Kidney epithelial cell (primary cell): Measurements from ENCODE around the gene EXTL2. TPM values are rescaled to one million over a fixed set of nuclear protein-coding genes. Genes with fewer than 3 reads are reported as not detected.
"Not testable (repeated sequence)": the region's sequence is repeated elsewhere in the genome, so short reads cannot be mapped to it uniquely, and the experiment has no call there.

Experiments used
- DNase-seq: peaks from one replicate; pipeline ENCODE4 v3.0.0-alpha.2; 2010; ENCODE audit warnings: low read depth
- H3K27me3 ChIP-seq: 2 replicates; pipeline ENCODE4 v1.6.0; 2011; ENCODE audit warnings: low read length; ENCODE audit not compliant: control insufficient read depth, insufficient read depth
- H3K36me3 ChIP-seq: 2 replicates; pipeline ENCODE4 v1.5.1; 2011; ENCODE audit warnings: low read length; ENCODE audit not compliant: control insufficient read depth, insufficient read depth
- H3K4me3 ChIP-seq: 2 replicates; pipeline ENCODE4 v1.5.1; 2011; ENCODE audit warnings: low read depth, mild to moderate bottlenecking, control low read depth, low read length
- CTCF ChIP-seq: IDR thresholded peaks from 2 replicates; pipeline ENCODE4 v1.5.1; 2011; ENCODE audit warnings: mild to moderate bottlenecking, moderate library complexity, low read length, control low read depth, inconsistent platforms; ENCODE audit not compliant: insufficient read depth, poor library complexity, severe bottlenecking
- total RNA-seq: library from RNA; depleted of rRNA; stranded (reverse); fragments of >200 nt; gene quantifications from 2 replicates; pipeline ENCODE4 v1.2.3, GENCODE V29; 2015

EXTL2 gene
- total RNA-seq, 1 donor from 2014 or later, result 10.2 TPM

- no peak for TF ChIP-seq CTCF
- no peak for DNase-seq
- no peaks in the 10 kb centered on the region for H3K36me3 ChIP-seq
- no peak overlapping the region for H3K4me3 ChIP-seq
- H3K27me3 ChIP-seq, result no peaks in the 10 kb centered on the region
Observed at GRCh38 chr1:100936194-100936967, 41.7 kb upstream of the EXTL2 start.

GRCh38 chr1:100933555-100933954, 38.9 kb upstream of the EXTL2 start:
- DNase-seq, H3K4me3 ChIP-seq, H3K27me3 ChIP-seq, H3K36me3 ChIP-seq: not testable (repeated sequence)

- H3K27me3 ChIP-seq, result no peaks in the 10 kb centered on the region
- no peaks in the 10 kb centered on the region for H3K36me3 ChIP-seq
- TF ChIP-seq CTCF, result no peak
- no peak for DNase-seq
- H3K4me3 ChIP-seq, result no peak overlapping the region
Observed at GRCh38 chr1:100931716-100932115, 37.1 kb upstream of the EXTL2 start.

GRCh38 chr1:100930494-100930893, 35.9 kb upstream of the EXTL2 start:
- H3K27me3 ChIP-seq, result no peaks in the 10 kb centered on the region
- no peak overlapping the region for H3K4me3 ChIP-seq
- TF ChIP-seq CTCF, result no peak
- no peak for DNase-seq
- no peaks in the 10 kb centered on the region for H3K36me3 ChIP-seq

- DNase-seq, result no peak
- H3K27me3 ChIP-seq, result no peaks in the 10 kb centered on the region
- peak; percentile 11 for TF ChIP-seq CTCF
- H3K36me3 ChIP-seq, result no peaks in the 10 kb centered on the region
- no peak overlapping the region for H3K4me3 ChIP-seq
Observed at GRCh38 chr1:100928128-100928527, 33.5 kb upstream of the EXTL2 start.

GRCh38 chr1:100927276-100927675, 32.6 kb upstream of the EXTL2 start:
- Histone ChIP-seq H3K27me3 (no peaks in the 10 kb centered on the region), H3K36me3 (no peaks in the 10 kb centered on the region), H3K4me3 (no peak overlapping the region)
- no peak for DNase-seq
- no peak for TF ChIP-seq CTCF
